Measurements from ENCODE around the gene EXOSC10. TPM values are rescaled to one million over a fixed set of nuclear protein-coding genes. Genes with fewer than 3 reads are reported as not detected.

EXOSC10 gene
- polyA plus RNA-seq, 1 of the 3 experiments (the other 2 are of a cell fraction) = 62.5 TPM

DNA sequence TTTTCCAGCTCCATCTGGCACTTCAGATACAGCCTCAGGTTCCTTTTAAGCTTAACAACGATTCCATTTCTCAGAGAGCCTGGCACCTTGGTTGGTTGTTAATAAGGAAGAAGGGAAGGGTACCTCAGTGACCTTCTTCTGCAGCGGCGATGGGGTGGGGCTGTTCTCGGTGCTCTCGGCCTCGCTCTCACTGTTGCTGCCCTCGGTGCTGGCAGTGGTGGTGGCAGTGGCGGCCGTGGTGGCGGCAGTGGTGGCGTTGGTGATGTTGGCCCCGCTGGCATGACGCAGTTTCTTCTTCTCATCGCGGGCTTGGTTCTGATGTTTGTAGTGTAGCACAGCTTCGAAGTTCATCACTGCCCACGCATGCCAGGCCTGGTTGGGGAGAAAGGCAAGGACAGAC is 30.7 kb upstream of the EXOSC10 start:
- CTCF ChIA-PET = interaction anchor here (1.1 kb wide), 1 partner anchor 23 kb away, joined by 3 read pairs; no protein-coding TSS in a partner anchor
- H3K36me3 ChIP-seq (replicated peaks in 1 of 2; ENCODE audit: control insufficient read depth in 1 of 2, insufficient read depth in 2 of 2, low read length in 1 of 2) = peaks cover 45 to 76% of the 10 kb centered on the region in 2 experiments
- no peaks in the 10 kb centered on the region for H3K27me3 ChIP-seq (ENCODE audit: insufficient read depth)

More for the DNA sequence above, 30.7 kb upstream of the EXOSC10 start:
- no peaks in the 10 kb centered on the region for H3K79me2 ChIP-seq (ENCODE audit: insufficient read depth)
- H3K9me3 ChIP-seq = no peaks in the 10 kb centered on the region
- no peak overlapping the region for H3K4me3 ChIP-seq (ENCODE audit: low read depth in 2 of 2, low read length in 1 of 2)
- no peak for DNase-seq
- no peaks in the 10 kb centered on the region for H3K9me2 ChIP-seq
- WGBS (ENCODE audit: low lambda C conversion rate) = 91% methylated on average over 17 of the region's 17 CpGs
- H4K20me1 ChIP-seq (ENCODE audit: insufficient read depth) = peaks cover 5% of the 10 kb centered on the region; the same call in 1 of the 2 replicates
- H3K4me2 ChIP-seq = no peak overlapping the region
- H2AFZ ChIP-seq (ENCODE audit: low read depth) = no peak overlapping the region
- H3F3A ChIP-seq (replicated peaks; ENCODE audit: insufficient read depth) = peaks cover 11% of the 10 kb centered on the region
- POLR2A ChIA-PET = no interaction called here
- peaks cover 11 to 32% of the 10 kb centered on the region in 2 experiments for H3K4me1 ChIP-seq (ENCODE audit: control insufficient read depth in 1 of 2, insufficient read depth in 2 of 2, low read depth in 1 of 2, low read length in 1 of 2)
- TF ChIP-seq, protein P1, sequence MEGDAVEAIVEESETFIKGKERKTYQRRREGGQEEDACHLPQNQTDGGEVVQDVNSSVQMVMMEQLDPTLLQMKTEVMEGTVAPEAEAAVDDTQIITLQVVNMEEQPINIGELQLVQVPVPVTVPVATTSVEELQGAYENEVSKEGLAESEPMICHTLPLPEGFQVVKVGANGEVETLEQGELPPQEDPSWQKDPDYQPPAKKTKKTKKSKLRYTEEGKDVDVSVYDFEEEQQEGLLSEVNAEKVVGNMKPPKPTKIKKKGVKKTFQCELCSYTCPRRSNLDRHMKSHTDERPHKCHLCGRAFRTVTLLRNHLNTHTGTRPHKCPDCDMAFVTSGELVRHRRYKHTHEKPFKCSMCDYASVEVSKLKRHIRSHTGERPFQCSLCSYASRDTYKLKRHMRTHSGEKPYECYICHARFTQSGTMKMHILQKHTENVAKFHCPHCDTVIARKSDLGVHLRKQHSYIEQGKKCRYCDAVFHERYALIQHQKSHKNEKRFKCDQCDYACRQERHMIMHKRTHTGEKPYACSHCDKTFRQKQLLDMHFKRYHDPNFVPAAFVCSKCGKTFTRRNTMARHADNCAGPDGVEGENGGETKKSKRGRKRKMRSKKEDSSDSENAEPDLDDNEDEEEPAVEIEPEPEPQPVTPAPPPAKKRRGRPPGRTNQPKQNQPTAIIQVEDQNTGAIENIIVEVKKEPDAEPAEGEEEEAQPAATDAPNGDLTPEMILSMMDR (IDR thresholded peaks at IDR 0.05) = no peak
- TF ChIP-seq RCOR1 (IDR thresholded peaks at IDR 0.05; ENCODE audit: low read length) (no peak), TCF12 (IDR thresholded peaks at IDR 0.05) (no peak), RXRA (IDR thresholded peaks at IDR 0.05; ENCODE audit: borderline replicate concordance, low read depth) (no peak), TAF1 (IDR thresholded peaks at IDR 0.05; ENCODE audit: borderline replicate concordance, low read depth, low read length) (no peak), FOXM1 (IDR thresholded peaks at IDR 0.05; ENCODE audit: low read depth) (no peak), RFX5 (IDR thresholded peaks at IDR 0.05; ENCODE audit: low read length) (no peak), FOSL2 (IDR thresholded peaks at IDR 0.05; ENCODE audit: borderline replicate concordance, low read depth) (no peak), SIN3A (IDR thresholded peaks at IDR 0.05; ENCODE audit: borderline replicate concordance, low read depth, low read length) (no peak), YY1 (IDR thresholded peaks at IDR 0.05; ENCODE audit: low read depth) (no peak), FOXJ3 (CRISPR knock-in tag; IDR thresholded peaks at IDR 0.05) (no peak), CHD2 (IDR thresholded peaks at IDR 0.05; ENCODE audit: low read length, partially characterized antibody) (no peak), MEF2A (IDR thresholded peaks at IDR 0.05; ENCODE audit: borderline replicate concordance, low read depth) (no peak), ELF1 (IDR thresholded peaks at IDR 0.05) (no peak), JUND (IDR thresholded peaks at IDR 0.05) (no peak), GABPA (IDR thresholded peaks at IDR 0.05; ENCODE audit: low read depth) (no peak), EZH2phosphoT487 (IDR thresholded peaks at IDR 0.05; ENCODE audit: borderline replicate concordance, low read depth) (no peak)
- TF ChIP-seq, protein P2, sequence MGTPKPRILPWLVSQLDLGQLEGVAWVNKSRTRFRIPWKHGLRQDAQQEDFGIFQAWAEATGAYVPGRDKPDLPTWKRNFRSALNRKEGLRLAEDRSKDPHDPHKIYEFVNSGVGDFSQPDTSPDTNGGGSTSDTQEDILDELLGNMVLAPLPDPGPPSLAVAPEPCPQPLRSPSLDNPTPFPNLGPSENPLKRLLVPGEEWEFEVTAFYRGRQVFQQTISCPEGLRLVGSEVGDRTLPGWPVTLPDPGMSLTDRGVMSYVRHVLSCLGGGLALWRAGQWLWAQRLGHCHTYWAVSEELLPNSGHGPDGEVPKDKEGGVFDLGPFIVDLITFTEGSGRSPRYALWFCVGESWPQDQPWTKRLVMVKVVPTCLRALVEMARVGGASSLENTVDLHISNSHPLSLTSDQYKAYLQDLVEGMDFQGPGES (IDR thresholded peaks at IDR 0.05; ENCODE audit: low read depth, low read length) = no peak
- TF ChIP-seq, protein P3, sequence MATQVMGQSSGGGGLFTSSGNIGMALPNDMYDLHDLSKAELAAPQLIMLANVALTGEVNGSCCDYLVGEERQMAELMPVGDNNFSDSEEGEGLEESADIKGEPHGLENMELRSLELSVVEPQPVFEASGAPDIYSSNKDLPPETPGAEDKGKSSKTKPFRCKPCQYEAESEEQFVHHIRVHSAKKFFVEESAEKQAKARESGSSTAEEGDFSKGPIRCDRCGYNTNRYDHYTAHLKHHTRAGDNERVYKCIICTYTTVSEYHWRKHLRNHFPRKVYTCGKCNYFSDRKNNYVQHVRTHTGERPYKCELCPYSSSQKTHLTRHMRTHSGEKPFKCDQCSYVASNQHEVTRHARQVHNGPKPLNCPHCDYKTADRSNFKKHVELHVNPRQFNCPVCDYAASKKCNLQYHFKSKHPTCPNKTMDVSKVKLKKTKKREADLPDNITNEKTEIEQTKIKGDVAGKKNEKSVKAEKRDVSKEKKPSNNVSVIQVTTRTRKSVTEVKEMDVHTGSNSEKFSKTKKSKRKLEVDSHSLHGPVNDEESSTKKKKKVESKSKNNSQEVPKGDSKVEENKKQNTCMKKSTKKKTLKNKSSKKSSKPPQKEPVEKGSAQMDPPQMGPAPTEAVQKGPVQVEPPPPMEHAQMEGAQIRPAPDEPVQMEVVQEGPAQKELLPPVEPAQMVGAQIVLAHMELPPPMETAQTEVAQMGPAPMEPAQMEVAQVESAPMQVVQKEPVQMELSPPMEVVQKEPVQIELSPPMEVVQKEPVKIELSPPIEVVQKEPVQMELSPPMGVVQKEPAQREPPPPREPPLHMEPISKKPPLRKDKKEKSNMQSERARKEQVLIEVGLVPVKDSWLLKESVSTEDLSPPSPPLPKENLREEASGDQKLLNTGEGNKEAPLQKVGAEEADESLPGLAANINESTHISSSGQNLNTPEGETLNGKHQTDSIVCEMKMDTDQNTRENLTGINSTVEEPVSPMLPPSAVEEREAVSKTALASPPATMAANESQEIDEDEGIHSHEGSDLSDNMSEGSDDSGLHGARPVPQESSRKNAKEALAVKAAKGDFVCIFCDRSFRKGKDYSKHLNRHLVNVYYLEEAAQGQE (IDR thresholded peaks at IDR 0.05; ENCODE audit: low read depth, low read length) = no peak
- no peak overlapping the region for H3K27ac ChIP-seq (ENCODE audit: low read depth in 2 of 2, low read length in 1 of 2)
- H3K9ac ChIP-seq = no peak overlapping the region
